Right lung (tissue), 5 donors: ENCODE data around the gene FAR2. TPM values are rescaled to one million over a fixed set of nuclear protein-coding genes. Genes with fewer than 3 reads are reported as not detected.
"Not testable (repeated sequence)": the region's sequence is repeated elsewhere in the genome, so short reads cannot be mapped to it uniquely, and the experiment has no call there.

Experiments
- DNase-seq, 2 donors: peaks; one replicate each; pipeline ENCODE4 v3.0.0-alpha.2; 2013
- polyA plus RNA-seq, 5 donors: library from polyadenylated mRNA; unstranded; fragments of 120-200 nt; gene quantifications; one replicate each; pipeline versions ENCODE4 v1.2.1 to v1.2.3, GENCODE V29; 2013; ENCODE audit warnings: inconsistent platforms in 1 of 5, low replicate concordance in 1 of 5; ENCODE audit not compliant: insufficient read length in 5 of 5, insufficient read depth in 1 of 5

FAR2 gene
- polyA plus RNA-seq, 5 donors, result 5.3 to 12.0 (median 9.5) TPM

GRCh38 chr12:29152223-29152868 lies 3.3 kb downstream of the FAR2 start:
- DNase-seq, result no peak

- DNase-seq, result no peak
Observed at GRCh38 chr12:29152981-29153630, 4.0 kb downstream of the FAR2 start.

GRCh38 chr12:29155079-29155478 lies 6.0 kb downstream of the FAR2 start:
- DNase-seq, result no peak

- no peak for DNase-seq
Observed at GRCh38 chr12:29157486-29157946, 8.4 kb downstream of the FAR2 start.

GRCh38 chr12:29158115-29158763 lies 9.2 kb downstream of the FAR2 start:
- DNase-seq, result no peak

GRCh38 chr12:29159661-29160060 lies 10.6 kb downstream of the FAR2 start:
- DNase-seq, result no peak

GRCh38 chr12:29160230-29160629 lies 11.2 kb downstream of the FAR2 start:
- no peak for DNase-seq

- no peak for DNase-seq
Observed at GRCh38 chr12:29163146-29163545, 14.1 kb downstream of the FAR2 start.

- peak in 1 of 2 donors; percentile 9 for DNase-seq
Observed at GRCh38 chr12:29164477-29165393, 15.7 kb downstream of the FAR2 start.

GRCh38 chr12:29167445-29167844 lies 18.4 kb downstream of the FAR2 start:
- DNase-seq, result no peak

- DNase-seq, result no peak
Observed at GRCh38 chr12:29167988-29168387, 18.9 kb downstream of the FAR2 start.

GRCh38 chr12:29169978-29170377 lies 20.9 kb downstream of the FAR2 start:
- not testable (repeated sequence) for DNase-seq

GRCh38 chr12:29170478-29171084 lies 21.5 kb downstream of the FAR2 start:
- DNase-seq, result not testable (repeated sequence)

GRCh38 chr12:29171421-29172258 lies 22.6 kb downstream of the FAR2 start:
- DNase-seq, result no peak

- DNase-seq, result peak; percentile 10
Observed at GRCh38 chr12:29176941-29177340, 27.9 kb downstream of the FAR2 start.

- DNase-seq, result not testable (repeated sequence)
Observed at GRCh38 chr12:29182247-29182646, 33.2 kb downstream of the FAR2 start.

- no peak for DNase-seq
Observed at GRCh38 chr12:29187756-29188155, 38.7 kb downstream of the FAR2 start.

GRCh38 chr12:29191267-29191850 lies 42.3 kb downstream of the FAR2 start:
- no peak for DNase-seq

GRCh38 chr12:29198901-29199300 lies 49.8 kb downstream of the FAR2 start:
- DNase-seq, result no peak

- DNase-seq, result no peak
Observed at GRCh38 chr12:29200586-29200985, 51.5 kb downstream of the FAR2 start.
